Effector CD8-positive, alpha-beta T cell (primary cell): ENCODE results near the gene ATP10A.

Experiments used
- DNase-seq: peaks from one replicate; lab custom pipeline; 2025; lab: John Stamatoyannopoulos, UW

Gene ATP10A

DNA sequence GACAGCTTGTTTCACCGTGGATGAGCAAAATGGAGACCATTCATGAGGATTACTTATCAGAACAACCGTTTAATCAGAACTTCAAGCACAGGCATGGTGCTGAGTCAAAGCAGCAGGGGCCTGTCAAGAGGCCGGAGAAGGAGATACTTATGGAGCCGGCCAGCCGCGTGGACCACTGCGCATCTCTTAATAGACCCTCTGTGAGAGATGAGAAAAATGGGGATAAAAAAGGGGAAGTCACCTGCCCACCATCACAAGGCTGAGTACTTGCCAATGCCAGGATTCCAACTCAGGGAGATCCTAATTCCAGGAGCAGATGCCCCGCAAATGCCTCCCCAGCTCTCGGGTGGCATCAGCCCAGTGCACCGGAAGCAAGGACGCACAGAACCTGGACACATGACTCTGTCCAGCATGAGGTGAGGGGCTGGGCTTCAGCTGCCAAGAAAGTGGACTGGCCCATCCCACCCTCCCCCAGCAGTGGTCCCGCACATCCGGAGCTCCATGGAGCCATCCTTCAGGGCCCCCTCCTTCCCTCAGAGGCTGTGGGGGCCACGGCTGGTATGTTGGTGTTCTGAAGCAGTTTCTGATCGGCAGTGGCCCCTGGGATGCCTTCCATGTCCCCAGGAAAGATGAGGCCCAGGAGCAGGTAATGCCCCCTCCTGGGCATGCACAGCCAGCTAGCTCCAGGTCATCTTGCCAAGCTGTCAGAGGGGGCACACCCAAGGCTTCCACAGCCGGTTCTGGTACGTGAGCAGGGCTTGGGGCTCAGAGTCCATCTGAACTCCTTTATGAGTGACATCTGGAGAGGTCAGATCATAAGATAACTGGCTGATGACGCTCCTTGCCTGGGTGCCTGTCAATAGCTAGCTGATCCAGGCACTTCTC is 143.8 kb downstream of the ATP10A start:
- no peak for DNase-seq

DNA sequence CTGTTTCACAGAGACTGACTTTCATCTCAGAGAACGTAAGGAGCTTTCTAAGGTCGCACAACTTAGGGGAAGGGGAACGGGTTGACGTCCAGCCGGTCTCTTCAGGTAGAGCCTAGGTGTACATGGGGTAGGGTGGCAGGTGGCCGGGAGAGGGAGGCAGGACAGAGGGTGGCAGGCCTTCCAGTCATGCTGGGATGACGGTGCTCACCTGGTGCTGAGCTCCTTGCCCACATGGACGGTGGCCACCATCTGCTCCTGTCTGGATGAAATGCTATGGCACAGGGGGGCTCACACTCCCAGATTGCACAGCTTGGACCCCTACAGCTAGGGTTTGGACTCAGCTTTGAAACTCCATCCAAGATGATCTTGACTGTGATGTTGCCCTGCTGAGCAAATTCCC is 144.5 kb downstream of the ATP10A start:
- no peak for DNase-seq

DNA sequence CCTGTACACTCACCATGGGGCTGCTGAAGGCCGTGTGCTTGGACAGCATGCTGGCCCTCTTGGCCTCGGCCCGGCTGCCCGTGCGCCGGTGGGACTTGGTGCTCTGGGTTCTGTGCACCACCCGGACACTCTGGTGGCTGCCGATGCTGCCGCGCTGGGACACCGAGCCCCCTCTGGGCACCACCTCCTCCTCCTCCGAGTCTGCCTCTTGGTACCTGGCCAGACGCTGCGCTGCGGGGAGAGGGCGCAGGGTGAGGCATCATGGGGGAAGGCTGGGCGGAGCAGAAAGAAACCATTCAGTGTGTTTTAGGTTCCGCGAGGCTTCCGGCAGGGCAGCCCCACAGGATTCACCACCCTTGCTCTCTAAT is 145.0 kb downstream of the ATP10A start:
- DNase-seq, result no peak

DNA sequence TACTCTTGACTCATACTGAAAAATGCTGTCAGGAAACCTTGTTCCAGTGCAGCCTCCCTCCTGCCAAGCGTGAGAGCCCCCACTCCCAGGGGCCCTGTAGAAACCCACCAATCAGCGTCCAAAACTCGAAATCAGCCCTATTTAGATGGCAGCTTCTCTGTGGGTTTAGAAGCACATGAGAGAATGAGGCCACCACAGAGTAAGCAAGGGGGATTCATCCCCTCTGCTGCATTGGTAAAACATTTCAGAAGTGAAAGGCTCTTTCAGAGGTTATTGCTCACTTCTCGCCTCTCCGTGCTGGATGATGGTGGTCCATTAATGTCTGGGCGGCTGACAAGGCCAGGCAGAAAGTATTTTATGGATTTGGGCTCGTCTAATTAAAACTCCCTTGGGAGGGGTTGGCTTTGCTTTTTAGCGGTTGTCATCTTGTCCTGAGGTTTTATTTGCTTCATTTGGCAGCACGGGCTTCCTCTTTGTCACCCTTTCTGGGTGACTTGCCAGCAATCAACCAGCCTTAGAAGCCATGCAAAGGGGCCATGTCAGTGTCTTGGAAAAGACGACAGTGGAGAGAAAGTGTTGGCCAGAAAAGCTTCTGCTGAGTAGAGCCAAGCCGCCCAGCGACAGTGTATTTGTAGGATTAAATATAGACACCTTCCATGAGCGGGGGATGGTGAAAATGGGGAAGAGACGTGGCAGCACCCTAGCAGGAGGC is 145.5 kb downstream of the ATP10A start:
- no peak for DNase-seq

DNA sequence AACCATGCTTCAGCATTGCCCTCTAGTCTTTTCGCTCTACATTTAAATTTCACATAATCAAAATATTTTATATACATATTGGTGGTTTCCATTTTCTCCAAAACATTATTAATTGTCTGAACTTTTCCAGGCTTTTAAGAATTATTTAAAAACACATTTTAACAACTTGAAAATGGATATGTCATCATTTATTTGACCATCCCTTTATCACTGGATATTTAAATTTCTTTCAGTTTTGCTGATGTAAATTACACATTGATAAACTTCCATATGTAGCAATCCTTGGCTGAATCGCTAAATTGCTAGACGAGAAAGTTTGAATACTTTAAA is 146.0 kb downstream of the ATP10A start:
- no peak for DNase-seq

DNA sequence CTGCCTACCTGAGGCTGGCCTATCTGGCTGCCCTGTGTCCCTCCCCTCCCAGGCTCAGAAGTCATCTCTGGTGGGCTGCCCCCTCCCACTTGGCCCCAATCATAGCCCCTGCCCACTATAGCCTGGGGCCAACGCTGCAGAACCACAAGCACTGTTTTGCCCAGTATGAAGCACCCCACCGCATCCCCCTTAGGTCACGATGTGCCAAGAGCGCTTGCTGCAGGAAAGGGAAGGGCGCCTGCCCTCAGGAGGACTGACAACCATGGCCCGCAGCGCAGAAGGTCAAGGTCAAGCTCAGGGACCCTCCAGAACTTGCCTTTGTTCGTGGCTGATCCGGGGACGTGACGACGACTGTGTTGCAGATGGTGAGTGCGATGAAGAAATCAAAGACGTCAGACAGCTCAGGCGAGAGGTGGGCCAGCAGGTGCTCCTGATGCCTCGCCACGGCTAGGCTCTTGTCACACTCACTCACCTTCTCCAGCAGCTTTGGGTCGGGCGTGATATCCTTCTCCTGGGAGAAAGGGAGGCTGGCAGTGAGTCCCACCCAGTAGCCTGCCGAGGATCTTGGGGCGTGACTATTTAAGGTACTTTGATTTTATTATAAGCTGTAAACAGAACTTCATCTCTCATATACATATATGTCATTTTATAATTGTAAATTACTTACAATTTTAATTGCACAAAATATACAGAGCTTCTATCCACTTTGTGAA is 146.6 kb downstream of the ATP10A start:
- DNase-seq, result no peak

DNA sequence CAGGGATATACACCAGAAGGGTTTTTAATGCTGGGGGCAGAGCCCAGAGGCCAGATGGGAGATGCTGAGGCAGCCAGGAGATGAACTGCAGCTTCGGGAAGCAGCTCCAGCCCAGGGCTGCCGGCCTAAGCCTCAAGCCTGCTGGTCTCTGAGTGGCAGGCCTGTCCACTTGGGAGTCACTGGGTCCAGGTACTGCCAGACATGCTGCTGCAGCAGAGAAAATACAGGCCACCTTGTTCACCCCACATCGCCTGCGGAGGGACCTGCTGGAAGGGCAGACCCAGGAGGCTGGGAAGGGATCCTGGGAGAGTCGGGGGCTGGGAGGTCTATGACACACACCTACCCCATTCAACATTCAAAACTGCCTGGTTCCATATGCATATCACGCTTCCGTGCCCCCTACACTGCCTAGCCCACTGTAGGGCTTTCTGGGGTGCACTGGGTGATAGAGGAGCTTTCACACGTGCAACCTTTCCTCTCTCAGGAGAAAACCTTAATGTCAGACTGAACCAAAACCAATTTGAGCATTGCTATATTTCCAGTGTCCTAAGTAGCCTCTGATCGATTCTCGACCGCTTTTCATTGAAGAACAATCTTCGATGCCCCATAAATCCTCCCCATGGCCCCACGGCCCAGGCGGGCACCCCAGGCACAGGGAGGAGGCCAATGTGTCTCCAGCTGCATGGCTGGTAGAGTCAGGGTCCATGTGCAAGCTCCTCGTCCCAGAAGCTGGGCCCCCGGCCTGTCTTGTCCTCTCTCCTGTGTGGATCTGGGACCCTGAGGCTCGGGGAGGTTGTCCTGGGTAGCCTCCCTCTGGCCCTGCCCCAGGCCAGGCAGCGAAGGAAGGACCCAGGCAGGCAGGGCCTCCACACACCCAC is 147.4 kb downstream of the ATP10A start:
- DNase-seq, result no peak

DNA sequence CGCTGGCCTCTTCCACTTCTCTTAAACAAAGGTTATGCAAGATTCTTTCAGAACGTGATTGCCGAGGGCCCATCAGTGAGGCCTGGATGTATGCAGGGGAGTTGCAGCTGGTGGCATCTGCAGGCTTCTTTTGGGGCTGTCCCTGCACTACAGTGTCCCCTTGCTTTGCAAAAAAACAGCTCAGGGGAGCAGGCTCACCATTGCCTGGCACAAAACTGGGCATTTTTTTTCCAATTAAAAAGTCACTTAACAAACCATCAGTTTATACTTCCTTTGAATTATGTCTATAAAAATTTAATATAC is 148.6 kb downstream of the ATP10A start:
- no peak for DNase-seq

DNA sequence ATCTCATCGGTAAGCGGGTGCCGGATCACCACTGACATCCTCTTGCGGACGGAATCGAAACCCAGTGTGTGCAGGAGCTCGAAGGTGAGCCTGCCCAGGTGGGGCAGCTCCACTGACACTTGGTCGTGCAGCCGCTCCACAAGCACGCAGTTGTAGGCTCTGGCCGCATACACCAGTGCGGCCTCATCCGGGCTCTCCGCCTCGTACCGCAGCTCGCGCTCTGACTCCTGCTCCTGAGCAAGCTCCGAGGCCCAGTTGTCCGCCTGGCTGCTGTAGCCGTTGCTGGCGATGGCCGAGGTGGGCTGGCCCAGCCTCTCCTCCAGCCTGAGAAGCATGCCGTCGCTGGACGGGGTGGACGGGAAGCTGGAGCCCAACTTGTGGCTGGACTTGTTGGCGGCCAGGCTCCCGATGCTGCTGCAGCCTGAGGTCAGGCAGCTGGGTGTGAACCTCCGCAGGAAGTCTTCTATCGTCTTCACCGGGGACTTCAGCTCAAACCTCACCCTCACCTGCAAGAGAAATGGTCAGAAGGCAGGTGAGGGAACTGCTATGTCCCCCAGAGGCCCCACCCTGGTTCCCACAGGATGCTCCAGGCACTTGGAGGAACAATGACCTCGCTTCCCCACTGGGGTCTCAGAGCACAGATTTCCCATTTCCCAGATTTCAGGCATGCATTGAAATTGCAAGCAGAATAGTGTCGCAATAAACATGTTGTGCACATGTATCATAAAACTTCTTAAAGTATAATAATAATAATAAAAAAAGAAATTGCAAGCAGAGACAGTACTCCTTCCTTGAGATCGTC is 149.2 kb downstream of the ATP10A start:
- DNase-seq, result no peak

DNA sequence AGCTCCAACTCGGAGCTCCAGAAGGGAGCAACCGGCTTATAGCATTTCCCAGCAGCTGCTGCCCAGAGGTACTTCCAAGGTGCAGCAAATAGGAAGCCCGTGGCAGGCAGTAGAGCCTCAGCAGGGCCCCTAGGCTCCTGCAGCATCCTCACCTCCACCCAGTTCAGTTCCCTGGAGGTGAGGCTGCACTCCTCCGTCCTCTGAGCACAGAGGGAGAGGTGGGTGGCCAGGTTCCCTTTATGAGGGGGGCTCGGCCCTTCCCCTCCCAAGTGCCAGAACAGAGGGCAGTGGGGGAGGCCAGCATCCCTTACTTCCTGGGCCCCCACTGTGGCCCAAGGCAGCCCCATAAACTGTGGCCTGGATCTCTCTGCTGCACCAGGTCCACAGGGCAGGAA is 150.2 kb downstream of the ATP10A start:
- no peak for DNase-seq

DNA sequence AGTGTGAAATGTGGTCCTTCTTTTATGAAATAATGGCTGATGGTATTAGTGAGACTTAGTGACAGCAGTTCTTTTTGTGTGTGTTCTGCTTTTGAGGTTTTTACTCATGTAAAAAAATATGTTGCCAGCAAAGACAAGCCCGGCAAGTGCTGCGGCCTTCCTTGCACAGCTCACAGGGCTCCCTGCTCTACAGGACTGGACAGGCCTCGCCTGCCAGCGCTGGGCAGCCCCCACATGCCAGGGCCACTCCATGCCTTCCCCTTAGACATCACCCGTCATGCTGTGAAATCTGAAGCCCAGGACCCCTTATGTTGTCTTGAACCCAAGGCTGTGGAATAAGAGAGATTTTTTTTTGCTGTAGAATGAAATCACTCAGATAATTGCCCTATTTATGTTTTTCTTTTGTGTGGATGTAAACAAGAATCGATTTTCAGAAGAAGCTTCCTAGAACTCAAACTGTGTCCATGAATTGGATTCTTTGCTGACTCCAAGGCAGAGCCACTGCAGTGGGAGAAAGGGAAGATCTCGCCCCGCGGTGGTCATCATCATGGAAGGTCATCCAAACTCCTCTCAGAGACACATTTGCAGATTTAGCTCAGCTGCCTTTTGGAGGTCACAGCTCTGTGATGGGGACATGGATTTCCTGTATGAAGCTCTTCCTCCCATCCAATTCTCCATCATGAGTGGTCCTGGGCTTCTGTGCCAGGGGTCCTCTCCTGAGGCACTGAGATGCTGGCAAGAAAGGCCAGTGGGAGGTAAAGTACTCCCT is 150.8 kb downstream of the ATP10A start:
- DNase-seq, result no peak

DNA sequence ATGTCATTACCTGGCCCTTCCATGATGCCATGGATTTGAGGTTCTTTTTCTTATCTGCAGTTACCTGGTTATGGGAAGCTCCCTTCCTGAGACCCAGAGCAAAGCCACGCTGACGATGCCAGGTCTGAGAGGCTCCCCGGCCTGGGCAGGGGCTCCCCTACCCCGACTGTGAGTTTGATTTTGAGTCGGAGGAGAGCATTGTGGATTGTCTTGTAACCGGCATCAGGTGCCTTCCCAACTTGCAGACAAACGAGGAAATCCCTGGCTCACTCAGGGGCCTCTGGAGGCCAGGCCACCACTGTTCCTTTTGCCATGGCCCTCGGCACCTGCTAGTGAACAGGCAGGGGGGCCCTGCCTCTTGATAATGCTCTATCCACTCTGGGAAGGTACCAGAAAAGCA is 151.4 kb downstream of the ATP10A start:
- DNase-seq, result no peak

DNA sequence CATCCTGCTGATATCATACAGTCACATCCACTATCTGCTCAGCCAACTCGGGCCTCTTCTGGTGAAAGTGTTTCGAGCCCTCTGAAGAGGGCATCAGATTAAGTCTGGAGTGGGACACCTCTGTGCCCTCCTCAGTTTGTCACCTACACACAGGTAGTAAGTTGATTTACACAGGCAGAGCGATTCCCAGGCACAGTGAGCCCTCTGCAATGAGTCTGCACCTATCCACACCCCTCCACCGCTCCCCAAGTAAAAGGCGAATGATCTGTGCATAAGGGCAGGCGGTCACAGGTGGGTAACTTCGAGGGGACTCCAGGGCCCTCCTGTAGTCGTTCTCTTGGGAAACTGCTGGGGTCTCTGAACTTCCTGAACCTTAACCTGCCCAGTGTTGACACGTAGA is 152.0 kb downstream of the ATP10A start:
- no peak for DNase-seq

DNA sequence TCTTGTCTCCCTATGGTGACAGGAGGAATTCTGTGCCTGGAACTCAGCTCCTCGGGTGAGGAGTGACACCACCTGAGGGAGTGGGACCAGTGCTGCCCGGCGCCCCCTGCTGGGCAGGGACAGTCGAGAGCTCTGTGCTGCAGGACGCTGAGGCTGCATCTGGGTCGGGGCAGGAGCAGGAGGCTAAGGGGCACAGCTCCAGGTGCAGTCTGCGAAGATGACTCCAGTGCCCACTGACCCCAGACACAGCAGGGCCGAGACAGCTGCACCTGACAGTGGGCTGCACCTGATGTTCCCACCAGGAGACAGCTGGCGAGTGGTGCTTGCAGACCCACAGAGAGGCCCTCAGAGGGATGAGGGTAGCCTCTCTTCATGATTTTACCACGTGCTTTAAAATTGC is 152.9 kb downstream of the ATP10A start:
- DNase-seq, result no peak

DNA sequence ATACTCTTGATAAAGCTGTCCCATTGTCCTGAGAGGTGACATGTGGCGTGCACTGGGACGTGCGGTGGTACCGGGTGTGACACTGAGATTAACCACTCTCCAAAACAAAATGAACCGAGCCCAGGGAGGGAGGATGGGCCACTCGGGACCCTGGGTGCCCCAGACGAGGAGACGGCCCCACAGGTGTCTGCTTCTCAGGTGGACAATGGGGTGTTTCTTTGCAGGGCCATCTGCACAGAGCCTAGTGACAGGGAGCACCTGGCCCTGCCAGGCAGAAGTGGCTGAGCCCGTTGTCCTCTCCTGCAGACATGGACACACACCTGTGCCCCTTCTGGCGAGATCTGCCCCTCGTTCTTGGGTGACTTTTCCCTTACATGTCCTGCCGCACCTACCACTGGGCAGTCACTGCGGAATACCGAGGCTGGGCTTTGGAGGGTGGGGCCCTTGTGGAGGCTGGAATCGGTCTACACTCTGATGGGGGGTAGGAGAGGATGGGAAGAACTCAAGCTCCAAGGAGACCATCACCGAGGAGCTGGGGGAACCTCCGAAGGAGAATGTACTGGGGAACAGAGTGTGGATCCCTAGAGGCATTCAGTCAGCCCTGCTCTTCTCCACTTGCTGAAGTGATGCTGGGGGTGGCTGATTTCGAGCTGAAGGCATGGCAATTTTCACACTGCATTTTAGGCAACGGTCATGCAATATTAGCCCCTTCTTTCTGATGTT is 153.5 kb downstream of the ATP10A start:
- DNase-seq, result no peak

DNA sequence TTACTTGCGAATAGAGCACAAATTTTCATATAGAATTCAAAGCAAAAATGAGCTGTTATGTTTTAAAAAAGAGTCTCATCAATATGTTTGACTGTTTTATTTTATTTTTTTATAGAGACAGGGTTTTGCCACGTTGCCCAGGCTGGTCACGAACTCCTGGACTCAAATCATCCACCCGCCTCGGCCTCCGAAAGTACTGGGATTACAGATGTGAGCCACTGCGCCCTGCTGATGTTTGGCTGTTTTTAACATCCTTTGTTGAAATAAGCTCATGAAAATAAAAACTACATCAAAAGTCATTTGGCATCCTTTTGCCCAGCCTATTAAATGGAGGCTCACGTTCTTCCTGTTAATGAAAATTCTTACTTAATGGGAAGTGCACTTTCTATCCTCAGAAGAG is 154.7 kb downstream of the ATP10A start:
- no peak for DNase-seq

DNA sequence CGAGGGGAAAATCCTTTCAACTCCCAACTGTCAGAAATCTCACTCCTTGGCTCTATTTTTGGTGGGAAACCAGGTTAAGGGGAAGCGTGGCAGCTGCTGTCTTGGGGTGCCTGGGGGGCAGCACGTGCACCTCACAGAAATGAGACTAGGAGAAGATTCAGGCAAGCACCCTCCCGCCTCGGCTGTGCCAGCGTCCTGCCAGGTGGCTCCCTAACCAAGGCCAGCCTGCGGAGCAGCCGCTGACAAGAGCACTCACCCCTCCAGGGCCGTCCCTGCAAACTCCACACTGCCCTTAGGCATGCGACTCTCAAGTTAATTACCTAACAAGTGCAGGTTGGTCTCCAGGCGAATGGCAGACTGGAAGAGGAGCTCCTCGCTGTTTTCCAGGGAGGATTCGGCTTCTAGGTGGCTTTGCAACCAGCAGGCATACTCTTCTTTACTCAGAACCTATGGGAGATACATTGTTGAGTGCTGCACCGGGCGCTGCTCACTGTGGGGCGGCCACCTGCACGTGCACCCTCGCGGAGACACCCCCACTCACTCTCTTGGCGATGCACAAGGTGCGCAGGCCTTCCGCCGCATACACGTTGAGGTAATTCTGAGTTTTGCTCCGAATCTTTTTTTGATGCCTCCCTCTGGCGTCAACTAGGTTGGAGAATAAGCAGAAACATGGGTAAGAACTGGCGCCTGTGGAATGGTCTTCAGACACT is 155.3 kb downstream of the ATP10A start:
- DNase-seq, result no peak

DNA sequence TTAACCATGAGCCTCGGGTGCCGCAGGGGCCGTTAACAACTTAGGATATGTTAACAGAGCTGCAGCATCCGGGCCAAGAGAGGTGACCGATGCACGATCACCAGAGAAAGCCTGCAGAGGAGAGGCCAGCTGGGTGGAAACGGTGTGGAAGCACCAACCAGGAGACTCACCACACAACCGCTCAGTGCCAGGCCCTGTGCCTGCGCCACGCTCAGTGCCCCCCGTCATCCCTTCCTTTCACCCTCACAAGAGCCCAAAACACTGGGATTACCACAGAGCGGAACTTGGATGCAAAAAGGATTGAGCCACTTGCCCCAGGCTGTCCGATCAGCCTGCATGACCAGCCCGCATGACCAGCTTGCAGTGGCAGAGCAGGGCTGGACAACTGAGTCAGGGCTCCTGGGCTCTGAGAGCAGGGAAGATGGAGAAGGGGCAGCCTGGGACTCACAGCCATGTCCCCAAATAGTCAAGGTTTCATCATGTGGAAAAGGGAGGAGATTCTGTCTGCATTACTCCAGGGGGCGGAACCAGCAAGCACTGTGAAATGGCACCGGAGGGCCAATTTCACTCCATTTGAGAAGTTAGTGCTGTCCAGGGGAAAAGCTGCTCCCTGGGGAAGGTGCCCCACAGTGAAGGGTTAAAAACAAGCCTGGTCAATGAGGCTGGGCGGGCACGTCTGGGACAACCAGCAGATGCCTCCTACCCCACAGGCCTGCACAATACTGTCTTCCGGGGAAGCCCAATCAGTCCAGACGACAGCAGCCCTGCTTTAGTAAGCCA is 156.8 kb downstream of the ATP10A start:
- DNase-seq, result no peak
